Right atrium auricular region (tissue), 2 donors: ENCODE data around the gene ATXN1. TPM values are rescaled to one million over a fixed set of nuclear protein-coding genes. Genes with fewer than 3 reads are reported as not detected.

ENCODE experiments used
- DNase-seq: peaks from one replicate; pipeline ENCODE4 v3.0.0-alpha.2; 2019; ENCODE audit warnings: low spot score
- H3K27ac ChIP-seq, 2 donors: fragments of 200-600 bp; sonication (generic); 1 replicate in 1 of 2; 2 replicates in 1 of 2; pipeline ENCODE4 v1.5.1; 2016 to 2019
- H3K27me3 ChIP-seq, 2 donors: fragments of 200-600 bp; sonication (generic); one replicate each; pipeline versions ENCODE4 v1.5.1 to v1.6.0; 2017 to 2019
- H3K36me3 ChIP-seq: fragments of 200-600 bp; sonication (generic); one replicate; pipeline ENCODE4 v1.5.1; 2016
- H3K4me1 ChIP-seq, 2 donors: fragments of 200-600 bp; sonication (generic); one replicate each; pipeline versions ENCODE4 v1.5.1 to v1.6.0; 2017 to 2019
- H3K4me3 ChIP-seq, 2 donors: fragments of 200-600 bp; sonication (generic); 1 replicate in 1 of 2; 2 replicates in 1 of 2; pipeline ENCODE4 v1.5.1; 2017 to 2019; ENCODE audit warnings: mild to moderate bottlenecking in 1 of 2, moderate library complexity in 1 of 2
- H3K9me3 ChIP-seq, 2 donors: fragments of 200-600 bp; sonication (generic); one replicate each; pipeline ENCODE4 v1.5.1; 2019
- CTCF ChIP-seq, 2 donors: fragments of 200-600 bp; sonication (generic); IDR thresholded peaks; one replicate each; pipeline ENCODE4 v1.5.1; 2019; ENCODE audit warnings: antibody characterized with exemption in 2 of 2
- total RNA-seq, 2 donors: library from RNA; depleted of rRNA; stranded (reverse); fragments of >200 nt; gene quantifications; one replicate each; pipeline ENCODE4 v1.1.0, GENCODE V29; 2016

ATXN1 gene
- total RNA-seq, 2 donors from 2014 or later, result 41.8 to 62.0 TPM

DNA sequence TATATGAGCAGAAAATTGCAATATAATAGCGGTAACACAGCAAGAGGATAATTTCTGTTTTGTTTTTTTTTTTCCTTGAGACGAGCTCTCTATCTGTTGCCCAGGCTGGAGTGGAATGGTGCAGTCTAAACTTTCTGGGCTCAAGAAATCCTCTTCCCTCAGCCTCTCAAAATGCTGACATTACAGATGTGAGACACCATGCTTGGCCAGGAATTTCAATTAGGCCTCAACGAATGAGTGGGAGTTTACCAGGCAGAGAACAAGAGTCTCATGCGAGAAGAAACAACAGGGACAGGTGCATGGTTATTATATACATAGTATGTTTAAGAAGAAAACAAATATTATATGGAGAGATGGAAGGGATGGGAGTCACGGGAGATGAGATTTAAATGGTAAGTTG lies 111.4 kb downstream of the ATXN1 start:
- Histone ChIP-seq H3K4me3 (no peak overlapping the region), H3K4me1 (no peaks in the 10 kb centered on the region), H3K36me3 (peaks cover 8% of the 10 kb centered on the region), H3K27me3 (no peaks in the 10 kb centered on the region), H3K9me3 (no peaks in the 10 kb centered on the region), H3K27ac (no peak overlapping the region)
- TF ChIP-seq CTCF (IDR thresholded peaks at IDR 0.05), result no peak
- DNase-seq, result no peak

- peaks cover 4% of the 10 kb centered on the region for H3K36me3 ChIP-seq
- H3K27me3 ChIP-seq, result no peaks in the 10 kb centered on the region
- no peak for DNase-seq
- H3K4me1 ChIP-seq, result no peaks in the 10 kb centered on the region
- H3K27ac ChIP-seq, result no peak overlapping the region
- no peak overlapping the region for H3K4me3 ChIP-seq
- TF ChIP-seq CTCF (IDR thresholded peaks at IDR 0.05), result no peak
- no peaks in the 10 kb centered on the region for H3K9me3 ChIP-seq
Measured at GRCh38 chr6:16649241-16649640, 112.0 kb downstream of the ATXN1 start.

DNA sequence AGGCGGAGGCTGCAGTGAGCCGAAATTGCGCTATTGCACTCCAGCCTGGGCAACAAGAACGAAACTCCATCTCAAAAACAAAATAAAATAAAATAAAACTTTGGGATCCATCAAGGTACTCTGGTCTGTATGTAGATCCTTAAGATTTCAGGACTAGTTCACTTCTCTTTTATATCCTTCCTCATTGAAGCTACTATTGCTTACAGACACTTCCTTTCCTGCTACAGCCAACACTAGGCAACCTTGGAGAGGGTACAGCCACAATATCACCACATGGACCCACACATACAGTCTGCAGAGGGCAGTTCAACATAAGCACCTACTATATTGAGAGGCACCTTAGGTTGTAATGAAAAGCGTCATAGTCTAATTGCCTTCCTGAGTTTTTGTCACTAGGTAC lies 113.3 kb downstream of the ATXN1 start:
- no peaks in the 10 kb centered on the region for H3K4me1 ChIP-seq
- no peaks in the 10 kb centered on the region for H3K36me3 ChIP-seq
- no peaks in the 10 kb centered on the region for H3K9me3 ChIP-seq
- no peak overlapping the region for H3K27ac ChIP-seq
- no peak for DNase-seq
- H3K4me3 ChIP-seq, result no peak overlapping the region
- H3K27me3 ChIP-seq, result no peaks in the 10 kb centered on the region
- no peak for TF ChIP-seq CTCF (IDR thresholded peaks at IDR 0.05)

DNA sequence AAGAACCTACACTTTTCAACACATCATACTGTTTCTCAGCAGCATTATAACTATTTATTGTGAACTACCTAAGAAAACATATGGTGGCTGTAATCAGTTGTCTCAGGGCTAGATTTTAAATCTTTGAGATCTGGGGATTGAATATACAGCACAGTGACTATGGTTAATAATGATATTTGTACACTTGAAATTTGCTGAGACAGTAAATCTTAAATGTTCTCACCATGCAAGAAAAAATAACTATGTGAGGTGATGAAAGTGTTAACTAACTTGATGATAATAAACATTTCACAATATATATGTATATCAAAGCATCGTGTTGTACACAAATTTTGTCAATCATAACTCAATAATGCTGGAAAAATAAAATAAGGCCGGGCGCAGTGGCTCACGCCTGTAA lies 113.8 kb downstream of the ATXN1 start:
- no peaks in the 10 kb centered on the region for H3K9me3 ChIP-seq
- no peaks in the 10 kb centered on the region for H3K4me1 ChIP-seq
- no peak for DNase-seq
- no peaks in the 10 kb centered on the region for H3K27me3 ChIP-seq
- TF ChIP-seq CTCF (IDR thresholded peaks at IDR 0.05), result no peak
- H3K27ac ChIP-seq, result no peak overlapping the region
- no peak overlapping the region for H3K4me3 ChIP-seq
- no peaks in the 10 kb centered on the region for H3K36me3 ChIP-seq

- Histone ChIP-seq H3K9me3 (peaks cover 0 to 6% of the 10 kb centered on the region in 2 donors), H3K4me1 (no peaks in the 10 kb centered on the region), H3K27ac (no peak overlapping the region), H3K4me3 (no peak overlapping the region), H3K36me3 (no peaks in the 10 kb centered on the region), H3K27me3 (no peaks in the 10 kb centered on the region)
- no peak for TF ChIP-seq CTCF (IDR thresholded peaks at IDR 0.05)
- no peak for DNase-seq
Measured at GRCh38 chr6:16644540-16645250, 116.6 kb downstream of the ATXN1 start.
